Loucy (cell line): ENCODE data around the gene PANK4.

ENCODE experiments used
- H2AFZ ChIP-seq: fragments of 200-600 bp; sonication (generic); 2 replicates; pipeline ENCODE4 v1.6.0; 2016; ENCODE audit warnings: antibody characterized with exemption, mild to moderate bottlenecking, low read length, moderate library complexity
- H3F3A ChIP-seq: fragments of 200-600 bp; 2 replicates; pipeline ENCODE4 v1.6.0; 2016; ENCODE audit warnings: antibody characterized with exemption, low read depth, mild to moderate bottlenecking
- H3K27me3 ChIP-seq: fragments of 200-600 bp; sonication (generic); 2 replicates; pipeline ENCODE4 v1.6.1; 2014; ENCODE audit warnings: low read length, mild to moderate bottlenecking; ENCODE audit not compliant: insufficient read depth, poor library complexity, severe bottlenecking
- H3K36me3 ChIP-seq: fragments of 200-600 bp; sonication (generic); 2 replicates; pipeline ENCODE4 v1.6.1; 2016; ENCODE audit warnings: low read length; ENCODE audit not compliant: insufficient read depth
- H3K4me1 ChIP-seq: fragments of 200-600 bp; sonication (generic); 2 replicates; pipeline ENCODE4 v1.5.1; 2014; ENCODE audit warnings: low read length, mild to moderate bottlenecking; ENCODE audit not compliant: insufficient read depth, poor library complexity, severe bottlenecking
- H3K4me2 ChIP-seq: fragments of 200-600 bp; sonication (generic); 2 replicates; pipeline ENCODE4 v1.6.0; 2014; ENCODE audit warnings: antibody characterized with exemption, low read length, low read depth, mild to moderate bottlenecking; ENCODE audit not compliant: poor library complexity, severe bottlenecking
- H3K4me3 ChIP-seq: fragments of 200-600 bp; sonication (generic); 2 replicates; pipeline ENCODE4 v1.5.1; 2014; ENCODE audit warnings: low read length, mild to moderate bottlenecking, mixed read lengths; ENCODE audit not compliant: poor library complexity, severe bottlenecking
- H3K79me2 ChIP-seq: fragments of 200-600 bp; sonication (generic); 2 replicates; pipeline ENCODE4 v1.6.1; 2014; ENCODE audit warnings: low read length; ENCODE audit not compliant: insufficient read depth
- H3K9ac ChIP-seq: fragments of 200-600 bp; sonication (generic); 2 replicates; pipeline ENCODE4 v1.6.0; 2014; ENCODE audit warnings: mild to moderate bottlenecking, low read depth, low read length, moderate library complexity; ENCODE audit not compliant: poor library complexity, severe bottlenecking
- H3K9me2 ChIP-seq: fragments of 200-600 bp; sonication (generic); replicated peaks from 2 replicates; pipeline ENCODE4 v1.6.1; 2016; ENCODE audit warnings: low read depth, low read length, mixed read lengths
- H3K9me3 ChIP-seq: fragments of 200-600 bp; sonication (generic); 2 replicates; pipeline ENCODE4 v1.6.1; 2014; ENCODE audit warnings: mild to moderate bottlenecking, antibody characterized with exemption, low read length, low read depth; ENCODE audit not compliant: insufficient read depth
- H4K20me1 ChIP-seq: fragments of 200-600 bp; sonication (generic); 2 replicates; pipeline ENCODE4 v1.6.0; 2014; ENCODE audit warnings: antibody characterized with exemption, low read length, mild to moderate bottlenecking; ENCODE audit not compliant: insufficient read depth, poor library complexity, severe bottlenecking
- CTCF ChIP-seq: fragments of 200-600 bp; sonication (generic); conservative IDR thresholded peaks from 2 replicates; pipeline ENCODE4 v1.5.1; 2014; ENCODE audit warnings: mild to moderate bottlenecking, antibody characterized with exemption, low read length
- EZH2phosphoT487 ChIP-seq: fragments of 200-600 bp; IDR thresholded peaks from 2 replicates; pipeline ENCODE4 v1.6.1; 2018; ENCODE audit warnings: antibody characterized with exemption, mild to moderate bottlenecking, moderate library complexity, borderline replicate concordance

Gene PANK4

GRCh38 chr1:2480986-2481364 lies 45.4 kb downstream of the PANK4 start:
- Histone ChIP-seq H3K9ac (no peak overlapping the region), H3K4me2 (no peak overlapping the region), H2AFZ (no peak overlapping the region), H3K9me2 (no peaks in the 10 kb centered on the region), H3F3A (no peaks in the 10 kb centered on the region), H3K4me3 (no peak overlapping the region), H3K4me1 (no peaks in the 10 kb centered on the region), H3K9me3 (no peaks in the 10 kb centered on the region), H4K20me1 (no peaks in the 10 kb centered on the region), H3K36me3 (no peaks in the 10 kb centered on the region), H3K79me2 (no peaks in the 10 kb centered on the region), H3K27me3 (no peaks in the 10 kb centered on the region)
- no peak for TF ChIP-seq CTCF
- no peak for TF ChIP-seq EZH2phosphoT487

DNA sequence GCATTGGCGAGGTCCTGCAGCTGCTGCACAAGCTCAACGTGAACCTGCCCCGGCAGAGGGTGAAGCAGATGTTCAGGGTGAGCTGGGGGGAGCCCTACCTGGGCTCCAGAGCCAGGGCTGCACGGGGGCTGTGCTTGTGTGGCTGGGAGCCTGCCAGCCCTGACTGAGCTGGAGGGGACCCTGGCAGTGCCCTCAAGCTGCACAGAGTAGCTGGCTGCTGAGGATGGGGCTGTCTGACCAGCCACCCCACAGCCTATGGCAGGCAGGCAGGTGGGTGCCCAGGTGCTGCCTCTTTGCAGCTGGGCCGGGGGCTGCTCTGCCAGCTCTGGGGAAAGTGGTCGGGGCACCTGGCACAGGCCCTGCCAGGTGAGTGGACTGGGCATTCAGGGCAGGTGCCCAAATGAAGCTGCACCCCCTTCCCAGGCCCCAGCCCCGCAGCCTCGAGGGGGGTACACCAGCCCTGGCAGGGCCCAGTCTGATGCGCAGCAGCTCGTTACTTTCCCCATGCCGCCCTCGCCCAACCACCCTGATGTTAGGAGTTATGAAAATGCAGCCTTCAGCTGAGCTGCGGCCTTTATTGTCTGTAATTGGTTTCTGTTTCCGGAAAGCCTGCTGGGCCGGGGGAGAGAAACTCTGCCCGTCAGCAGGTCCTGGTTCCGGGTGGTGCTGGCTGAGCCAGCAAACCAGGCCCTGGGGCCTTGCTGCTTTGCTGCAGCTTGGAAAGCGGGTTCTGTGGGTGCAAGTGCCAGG lies 46.0 kb downstream of the PANK4 start:
- no peaks in the 10 kb centered on the region for H3K4me1 ChIP-seq
- no peaks in the 10 kb centered on the region for H3K27me3 ChIP-seq
- H3K4me2 ChIP-seq: no peak overlapping the region
- H3K79me2 ChIP-seq: no peaks in the 10 kb centered on the region
- no peaks in the 10 kb centered on the region for H4K20me1 ChIP-seq
- no peaks in the 10 kb centered on the region for H3K36me3 ChIP-seq
- H3K4me3 ChIP-seq: no peak overlapping the region
- TF ChIP-seq EZH2phosphoT487 (no peak), CTCF (no peak)
- H3K9ac ChIP-seq: no peak overlapping the region
- H3K9me2 ChIP-seq: no peaks in the 10 kb centered on the region
- no peak overlapping the region for H2AFZ ChIP-seq
- no peaks in the 10 kb centered on the region for H3F3A ChIP-seq
- H3K9me3 ChIP-seq: no peaks in the 10 kb centered on the region

GRCh38 chr1:2479618-2480017 lies 46.8 kb downstream of the PANK4 start:
- H3K9ac ChIP-seq: no peak overlapping the region
- no peaks in the 10 kb centered on the region for H3F3A ChIP-seq
- H4K20me1 ChIP-seq: no peaks in the 10 kb centered on the region
- no peaks in the 10 kb centered on the region for H3K9me2 ChIP-seq
- no peak overlapping the region for H3K4me3 ChIP-seq
- H2AFZ ChIP-seq: no peak overlapping the region
- H3K36me3 ChIP-seq: no peaks in the 10 kb centered on the region
- H3K4me1 ChIP-seq: no peaks in the 10 kb centered on the region
- H3K4me2 ChIP-seq: no peak overlapping the region
- no peak for TF ChIP-seq EZH2phosphoT487
- TF ChIP-seq CTCF: no peak
- no peaks in the 10 kb centered on the region for H3K9me3 ChIP-seq
- H3K27me3 ChIP-seq: no peaks in the 10 kb centered on the region
- H3K79me2 ChIP-seq: no peaks in the 10 kb centered on the region
